Endodermal cell (in vitro differentiated cells): ENCODE results near the gene SCAND1. TPM values are rescaled to one million over a fixed set of nuclear protein-coding genes. Genes with fewer than 3 reads are reported as not detected.

Experiments
- DNase-seq: peaks from one replicate; pipeline ENCODE4 v3.0.0-alpha.2; 2017
- H3K27ac ChIP-seq: 2 replicates; pipeline ENCODE4 v1.5.1; 2013; ENCODE audit warnings: mild to moderate bottlenecking, low read depth, low read length, moderate library complexity
- H3K27me3 ChIP-seq: 2 replicates; pipeline ENCODE4 v1.6.1; 2013; ENCODE audit warnings: mild to moderate bottlenecking, low read length, moderate library complexity; ENCODE audit not compliant: insufficient read depth, control insufficient read depth, poor library complexity, severe bottlenecking
- H3K36me3 ChIP-seq: 2 replicates; pipeline ENCODE4 v1.7.0; 2013; ENCODE audit warnings: mild to moderate bottlenecking, low read length, moderate library complexity; ENCODE audit not compliant: control insufficient read depth, insufficient read depth
- H3K4me1 ChIP-seq: one replicate; pipeline ENCODE4 v1.7.0; 2013; ENCODE audit warnings: low read length; ENCODE audit not compliant: control insufficient read depth, insufficient read depth
- H3K4me3 ChIP-seq: 2 replicates; pipeline ENCODE4 v1.5.1; 2013; ENCODE audit warnings: mild to moderate bottlenecking, low read length, moderate library complexity
- H3K9ac ChIP-seq: 2 replicates; pipeline ENCODE4 v1.6.1; 2013; ENCODE audit warnings: mild to moderate bottlenecking, low read length, moderate library complexity; ENCODE audit not compliant: poor library complexity, severe bottlenecking; ENCODE audit errors: extremely low read depth
- H3K9me3 ChIP-seq: 2 replicates; pipeline ENCODE4 v1.6.1; 2013; ENCODE audit warnings: mild to moderate bottlenecking, low read length, moderate library complexity; ENCODE audit not compliant: control insufficient read depth
- H3K27ac Mint-ChIP-seq: 2 replicates; pipeline ENCODE4 v1.8.0; 2020; ENCODE audit warnings: mixed read lengths
- H3K27me3 Mint-ChIP-seq: 2 replicates; pipeline ENCODE4 v1.8.0; 2021; ENCODE audit warnings: mild to moderate bottlenecking, mixed read lengths; ENCODE audit not compliant: insufficient read depth
- H3K36me3 Mint-ChIP-seq: 2 replicates; pipeline ENCODE4 v1.8.0; 2020; ENCODE audit warnings: low read depth, mixed read lengths
- H3K4me1 Mint-ChIP-seq: 2 replicates; pipeline ENCODE4 v1.8.0; 2020; ENCODE audit warnings: mixed read lengths
- H3K4me3 Mint-ChIP-seq: 2 replicates; pipeline ENCODE4 v1.8.0; 2020; ENCODE audit warnings: mild to moderate bottlenecking, moderate library complexity, mixed read lengths
- H3K9me3 Mint-ChIP-seq: 2 replicates; pipeline ENCODE4 v1.8.0; 2020; ENCODE audit warnings: mild to moderate bottlenecking, mixed read lengths
- CTCF ChIP-seq: fragments of 200-600 bp; sonication (generic); conservative IDR thresholded peaks from 2 replicates; pipeline ENCODE4 v1.5.0; 2021; ENCODE audit warnings: antibody characterized with exemption, mild to moderate bottlenecking
- WGBS, 2 experiments: methylation state at CpG; one replicate each; pipeline versions ENCODE4 v1.1.5 to v1.1.7; 2013; ENCODE audit warnings: missing lambda C conversion rate in 2 of 2, mixed read lengths in 1 of 2; ENCODE audit not compliant: insufficient coverage in 1 of 2, insufficient read length in 1 of 2; 5-methylcytosine and 5-hydroxymethylcytosine counted together
- total RNA-seq, 2 donors: library from RNA; stranded (reverse); fragmentation: NEBNext Ultra II Directional in 1 of 2; extraction: Animal tissue kit (Norgen Biotek cat#: 25700) in 1 of 2; gene quantifications; 2 replicates in 1 of 2; 3 replicates in 1 of 2; pipeline ENCODE4 v1.2.1, GENCODE V29; 2021

SCAND1 gene
- total RNA-seq, 2 donors from 2014 or later: 56.3 to 59.5 TPM

- Mint-ChIP-seq H3K27ac (no peak overlapping the region), H3K9me3 (peaks cover 10% of the 10 kb centered on the region), H3K4me1 (peaks cover 3% of the 10 kb centered on the region), H3K4me3 (no peak overlapping the region), H3K27me3 (peaks cover 2% of the 10 kb centered on the region), H3K36me3 (no peaks in the 10 kb centered on the region)
- no peaks in the 10 kb centered on the region for H3K27me3 ChIP-seq
- peaks cover 9% of the 10 kb centered on the region for H3K9me3 ChIP-seq
- no peaks in the 10 kb centered on the region for H3K4me1 ChIP-seq
- H3K9ac ChIP-seq: no peak overlapping the region
- no peak overlapping the region for H3K4me3 ChIP-seq
- 94 to 98% methylated on average over 4 of the region's 4 CpGs for WGBS, 2 experiments
- no peak for TF ChIP-seq CTCF
- H3K36me3 ChIP-seq: no peaks in the 10 kb centered on the region
- no peak overlapping the region for H3K27ac ChIP-seq
- no peak for DNase-seq
Measured at GRCh38 chr20:35972462-35972861, 18.2 kb upstream of the SCAND1 start.

DNA sequence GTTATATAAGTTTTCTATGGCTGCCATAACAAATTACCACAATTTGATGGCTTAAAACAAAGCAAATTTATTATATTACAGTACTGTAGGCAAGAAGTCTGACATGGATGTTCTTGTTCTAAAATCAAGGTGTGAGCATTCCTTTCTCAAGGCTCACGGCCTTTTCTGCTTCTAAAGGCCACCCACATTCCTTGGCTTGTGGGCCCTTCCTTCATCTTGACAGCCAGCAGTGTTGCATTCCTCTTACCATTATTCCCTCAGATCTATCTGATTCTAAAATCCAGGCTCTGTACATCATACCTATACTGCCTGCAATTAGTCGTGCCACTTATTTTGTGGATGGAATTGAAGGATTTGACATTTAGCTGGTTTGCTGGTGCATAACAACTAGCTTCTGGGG lies 17.7 kb upstream of the SCAND1 start:
- Histone ChIP-seq H3K36me3 (no peaks in the 10 kb centered on the region), H3K9ac (no peak overlapping the region), H3K4me1 (no peaks in the 10 kb centered on the region), H3K27ac (no peak overlapping the region), H3K27me3 (no peaks in the 10 kb centered on the region), H3K9me3 (peaks cover 9% of the 10 kb centered on the region), H3K4me3 (no peak overlapping the region)
- no peak overlapping the region for H3K4me3 Mint-ChIP-seq
- H3K27me3 Mint-ChIP-seq: peaks cover 2% of the 10 kb centered on the region
- peaks cover 10% of the 10 kb centered on the region for H3K9me3 Mint-ChIP-seq
- TF ChIP-seq CTCF: no peak
- H3K27ac Mint-ChIP-seq: no peak overlapping the region
- H3K4me1 Mint-ChIP-seq: peaks cover 3% of the 10 kb centered on the region
- WGBS, 2 experiments: 87% methylated on average over 2 of the region's 2 CpGs; no CpG with 5 or more reads in 1 of the 2 experiments
- no peak for DNase-seq
- H3K36me3 Mint-ChIP-seq: no peaks in the 10 kb centered on the region

- 40 to 83% methylated on average over 1 of the region's 1 CpG for WGBS, 2 experiments
- H3K36me3 Mint-ChIP-seq: no peaks in the 10 kb centered on the region
Measured at GRCh38 chr20:35968930-35969329, 14.6 kb upstream of the SCAND1 start.

More at GRCh38 chr20:35968930-35969329, 14.6 kb upstream of the SCAND1 start:
- H3K27me3 ChIP-seq: no peaks in the 10 kb centered on the region
- no peaks in the 10 kb centered on the region for H3K36me3 ChIP-seq
- peaks cover 9% of the 10 kb centered on the region for H3K9me3 ChIP-seq
- Mint-ChIP-seq H3K4me1 (peaks cover 6% of the 10 kb centered on the region), H3K27me3 (peaks cover 4% of the 10 kb centered on the region), H3K27ac (no peak overlapping the region), H3K4me3 (no peak overlapping the region), H3K9me3 (peaks cover 10% of the 10 kb centered on the region)
- H3K9ac ChIP-seq: no peak overlapping the region
- no peak overlapping the region for H3K27ac ChIP-seq
- TF ChIP-seq CTCF: no peak
- H3K4me1 ChIP-seq: no peaks in the 10 kb centered on the region
- no peak for DNase-seq
- H3K4me3 ChIP-seq: no peak overlapping the region
